Panc1 (cell line): ENCODE data around the gene DTX3.

ENCODE experiments used
- SIN3A ChIP-seq: IDR thresholded peaks from 2 replicates; pipeline ENCODE4 v1.6.1; 2012; ENCODE audit warnings: low read depth, mild to moderate bottlenecking, low read length, moderate library complexity, borderline replicate concordance; ENCODE audit not compliant: insufficient read depth
- TF ChIP-seq, protein P1 (sequence below): fragments of 450-650 bp; IDR thresholded peaks from 2 replicates; pipeline ENCODE4 v1.5.1; 2017; ENCODE audit warnings: mild to moderate bottlenecking

DNA sequence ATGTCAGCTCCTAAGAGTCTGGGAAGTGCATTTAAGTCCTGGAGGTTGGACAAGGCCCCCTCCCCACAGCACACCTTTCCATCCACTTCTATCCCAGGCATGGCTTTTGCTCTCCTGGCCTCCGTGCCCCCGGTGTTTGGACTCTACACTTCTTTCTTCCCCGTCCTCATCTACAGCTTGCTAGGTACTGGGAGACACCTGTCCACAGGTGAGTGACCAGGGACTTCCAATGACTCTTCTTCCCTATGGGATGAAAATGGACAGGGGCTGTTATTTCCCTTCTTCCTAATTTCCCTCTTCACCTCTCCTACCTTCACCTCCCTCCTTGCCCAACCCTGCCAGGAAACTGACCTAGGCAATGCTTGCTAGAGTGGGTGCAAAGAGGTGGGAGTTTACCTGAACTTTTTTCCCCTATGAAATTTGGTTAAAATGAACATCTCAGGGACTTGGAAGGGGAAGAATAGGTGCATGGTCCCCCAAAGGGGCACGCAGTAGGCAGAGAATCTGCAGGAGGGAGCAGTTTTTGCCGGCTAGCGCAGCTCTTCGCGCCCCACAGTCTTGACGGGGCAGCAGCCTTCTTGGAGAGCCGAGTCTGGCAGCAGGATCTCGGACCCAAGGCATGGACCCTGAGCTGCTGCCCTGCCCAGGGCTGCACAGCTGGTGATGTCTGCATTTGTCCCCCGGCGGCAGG is 15.8 kb downstream of the DTX3 start:
- TF ChIP-seq, protein P1, sequence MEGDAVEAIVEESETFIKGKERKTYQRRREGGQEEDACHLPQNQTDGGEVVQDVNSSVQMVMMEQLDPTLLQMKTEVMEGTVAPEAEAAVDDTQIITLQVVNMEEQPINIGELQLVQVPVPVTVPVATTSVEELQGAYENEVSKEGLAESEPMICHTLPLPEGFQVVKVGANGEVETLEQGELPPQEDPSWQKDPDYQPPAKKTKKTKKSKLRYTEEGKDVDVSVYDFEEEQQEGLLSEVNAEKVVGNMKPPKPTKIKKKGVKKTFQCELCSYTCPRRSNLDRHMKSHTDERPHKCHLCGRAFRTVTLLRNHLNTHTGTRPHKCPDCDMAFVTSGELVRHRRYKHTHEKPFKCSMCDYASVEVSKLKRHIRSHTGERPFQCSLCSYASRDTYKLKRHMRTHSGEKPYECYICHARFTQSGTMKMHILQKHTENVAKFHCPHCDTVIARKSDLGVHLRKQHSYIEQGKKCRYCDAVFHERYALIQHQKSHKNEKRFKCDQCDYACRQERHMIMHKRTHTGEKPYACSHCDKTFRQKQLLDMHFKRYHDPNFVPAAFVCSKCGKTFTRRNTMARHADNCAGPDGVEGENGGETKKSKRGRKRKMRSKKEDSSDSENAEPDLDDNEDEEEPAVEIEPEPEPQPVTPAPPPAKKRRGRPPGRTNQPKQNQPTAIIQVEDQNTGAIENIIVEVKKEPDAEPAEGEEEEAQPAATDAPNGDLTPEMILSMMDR = no peak
- no peak for TF ChIP-seq SIN3A
